ENCODE results near the gene FAM161B. TPM values are rescaled to one million over a fixed set of nuclear protein-coding genes. Genes with fewer than 3 reads are reported as not detected.
A peak's percentile ranks its signal among the peaks of the same experiment; 100 is the strongest.

FAM161B gene
- total and polyA plus RNA-seq, 2 donors from 2014 or later = 3.2 to 8.2 TPM

GRCh38 chr14:73886449-73887317, 63.2 kb downstream of the FAM161B start, which contains the start of gene ZNF410:
ZNF410 (plus strand) TSS chr14:73886859; CDS start chr14:73892176, 5,317 bp downstream.
- H3K27ac ChIP-seq (ENCODE audit: low read depth in 2 of 2, low read length in 2 of 2) = peak within 1 kb of the TSS; percentile 97
- intact Hi-C loops (cut with DNase I) = no loop called here
- no peak for TF ChIP-seq CTCF (IDR thresholded peaks at IDR 0.05; ENCODE audit: borderline replicate concordance, extremely low read depth, insufficient read depth)
- peak; percentile 61 for FAIRE-seq
- peak within 1 kb of the TSS; percentile 89 to 96 (median 92) for H3K4me3 ChIP-seq (ENCODE audit: low read length in 3 of 3)
- H3K9ac ChIP-seq (ENCODE audit: low read length in 3 of 3) = peak within 1 kb of the TSS; percentile 86 to 98 (median 96)
- H3K27me3 ChIP-seq (ENCODE audit: control insufficient read depth, insufficient read depth, low read length) = no peaks in the 10 kb centered on the region
- peak; percentile 95 to 98 (median 97) for DNase-seq
- no peaks in the 10 kb centered on the region for H3K9me3 ChIP-seq (ENCODE audit: control insufficient read depth in 2 of 3, insufficient read depth in 1 of 3, low read length in 3 of 3)
- H3K36me3 ChIP-seq (ENCODE audit: control insufficient read depth in 2 of 3, insufficient read depth in 3 of 3, low read length in 3 of 3) = no peaks in the 10 kb centered on the region
- no peaks in the 10 kb centered on the region for H3K4me1 ChIP-seq (ENCODE audit: control insufficient read depth in 2 of 3, insufficient read depth in 2 of 3, low read depth in 1 of 3, low read length in 3 of 3)

- FAIRE-seq (peak; percentile 57), DNase-seq (peak in 1 of 5 donors; percentile 21)
- Histone ChIP-seq H3K9me3 (ENCODE audit: control insufficient read depth in 2 of 3, insufficient read depth in 1 of 3, low read length in 3 of 3) (no peaks in the 10 kb centered on the region), H3K9ac (ENCODE audit: low read length in 3 of 3) (no peak overlapping the region), H3K4me1 (ENCODE audit: control insufficient read depth in 2 of 3, insufficient read depth in 2 of 3, low read depth in 1 of 3, low read length in 3 of 3) (no peaks in the 10 kb centered on the region), H3K36me3 (ENCODE audit: control insufficient read depth in 2 of 3, insufficient read depth in 3 of 3, low read length in 3 of 3) (no peaks in the 10 kb centered on the region), H3K27ac (ENCODE audit: low read depth in 2 of 2, low read length in 2 of 2) (no peak overlapping the region), H3K27me3 (ENCODE audit: control insufficient read depth, insufficient read depth, low read length) (no peaks in the 10 kb centered on the region), H3K4me3 (ENCODE audit: low read length in 3 of 3) (no peak overlapping the region)
- TF ChIP-seq CTCF (IDR thresholded peaks at IDR 0.05; ENCODE audit: borderline replicate concordance, extremely low read depth, insufficient read depth) = no peak
- intact Hi-C loops (cut with DNase I) = no loop called here
These were observed 65.3 kb downstream of the FAM161B start for GRCh38 chr14:73884438-73885190.

Other genes starting within 250 kb of the FAM161B start
- gene PNMA1, start 235.7 kb downstream of the FAM161B start, total RNA-seq = 53.1 TPM
- gene PNMA1, start 235.7 kb downstream of the FAM161B start, polyA plus RNA-seq (ENCODE audit: insufficient read depth, low read depth, low replicate concordance) = 34.6 TPM
- gene PTGR2, start 98.3 kb downstream of the FAM161B start, total RNA-seq = 20.5 TPM
- gene PTGR2, start 98.3 kb downstream of the FAM161B start, polyA plus RNA-seq (ENCODE audit: insufficient read depth, low read depth, low replicate concordance) = 24.4 TPM
- gene ZNF410, start 63.2 kb downstream of the FAM161B start, total RNA-seq = 43.2 TPM
- gene ZNF410, start 63.2 kb downstream of the FAM161B start, polyA plus RNA-seq (ENCODE audit: insufficient read depth, low read depth, low replicate concordance) = 35.8 TPM
- gene COQ6, start 208 bp upstream of the FAM161B start, total RNA-seq = 24.6 TPM
- gene COQ6, start 208 bp upstream of the FAM161B start, polyA plus RNA-seq (ENCODE audit: insufficient read depth, low read depth, low replicate concordance) = 40.8 TPM
- 24.7 TPM for gene ENTPD5, start 69.2 kb upstream of the FAM161B start, total RNA-seq
- 28.3 TPM for gene ENTPD5, start 69.2 kb upstream of the FAM161B start, polyA plus RNA-seq (ENCODE audit: insufficient read depth, low read depth, low replicate concordance)
- gene BBOF1, start 69.3 kb upstream of the FAM161B start, total RNA-seq = 14.6 TPM
- gene BBOF1, start 69.3 kb upstream of the FAM161B start, polyA plus RNA-seq (ENCODE audit: insufficient read depth, low read depth, low replicate concordance) = 7.6 TPM
- 34.1 TPM for gene ALDH6A1, start 134.4 kb upstream of the FAM161B start, total RNA-seq
- 102 TPM for gene ALDH6A1, start 134.4 kb upstream of the FAM161B start, polyA plus RNA-seq (ENCODE audit: insufficient read depth, low read depth, low replicate concordance)
- gene LIN52, start 134.9 kb upstream of the FAM161B start, total RNA-seq = 8.5 TPM
- gene LIN52, start 134.9 kb upstream of the FAM161B start, polyA plus RNA-seq (ENCODE audit: insufficient read depth, low read depth, low replicate concordance) = 13.3 TPM